ENCODE results near the gene PPCDC.

The PPCDC gene

GRCh38 chr15:75023181-75023871 lies at the start of gene PPCDC:
PPCDC (plus strand) TSS chr15:75023590; CDS start chr15:75028319, 4,729 bp downstream.
- peak; percentile 90 to 97 for DNase-seq

- no peak for DNase-seq
Observed at GRCh38 chr15:74976159-74976558, 47.2 kb upstream of the PPCDC start.

GRCh38 chr15:74977599-74977998 lies 45.8 kb upstream of the PPCDC start:
- no peak for DNase-seq

- no peak for DNase-seq
Observed at GRCh38 chr15:74978077-74978476, 45.3 kb upstream of the PPCDC start.

GRCh38 chr15:74978503-74978902 lies 44.9 kb upstream of the PPCDC start:
- no peak for DNase-seq

- no peak for DNase-seq
Observed at GRCh38 chr15:74982183-74982582, 41.2 kb upstream of the PPCDC start.

- no peak for DNase-seq
Observed at GRCh38 chr15:74983725-74984231, 39.6 kb upstream of the PPCDC start.

- peak in 1 of 2 experiments; percentile 18 for DNase-seq
Observed at GRCh38 chr15:74988007-74988800, 35.2 kb upstream of the PPCDC start.

- DNase-seq: no peak
Observed at GRCh38 chr15:74989527-74989926, 33.9 kb upstream of the PPCDC start.

GRCh38 chr15:74992619-74993018 lies 30.8 kb upstream of the PPCDC start:
- no peak for DNase-seq

- DNase-seq: no peak
Observed at GRCh38 chr15:74994236-74994635, 29.2 kb upstream of the PPCDC start.

GRCh38 chr15:74994685-74995084 lies 28.7 kb upstream of the PPCDC start:
- no peak for DNase-seq

- peak; percentile 88 to 96 for DNase-seq
Observed at GRCh38 chr15:74995182-74995778, 28.1 kb upstream of the PPCDC start, which contains the start of gene SCAMP5. SCAMP5 (plus strand) TSS chr15:74995563; CDS start chr15:75011840, 16,277 bp downstream.

- peak in 1 of 2 experiments; percentile 53 for DNase-seq
Observed at GRCh38 chr15:74995779-74996765, 27.3 kb upstream of the PPCDC start.

- no peak for DNase-seq
Observed at GRCh38 chr15:74997141-74997540, 26.2 kb upstream of the PPCDC start.

GRCh38 chr15:74997543-74997942 lies 25.8 kb upstream of the PPCDC start:
- DNase-seq: no peak

- no peak for DNase-seq
Observed at GRCh38 chr15:75001310-75001709, 22.1 kb upstream of the PPCDC start.

- no peak for DNase-seq
Observed at GRCh38 chr15:75002398-75002797, 21.0 kb upstream of the PPCDC start.

GRCh38 chr15:75007216-75007615 lies 16.2 kb upstream of the PPCDC start:
- DNase-seq: no peak

- DNase-seq: no peak
Observed at GRCh38 chr15:75008221-75008625, 15.2 kb upstream of the PPCDC start.

GRCh38 chr15:75008629-75009326 lies 14.6 kb upstream of the PPCDC start:
- DNase-seq: no peak

GRCh38 chr15:75016431-75016830 lies 7.0 kb upstream of the PPCDC start:
- DNase-seq: no peak

Data from NCI-H446 (cell line).